Fibroblast of gingiva (primary cell): Measurements from ENCODE around the gene MPP7.
"Not testable (repeated sequence)": the region's sequence is repeated elsewhere in the genome, so short reads cannot be mapped to it uniquely, and the experiment has no call there.

ENCODE experiments used
- DNase-seq: peaks from one replicate; pipeline ENCODE4 v3.0.0-alpha.2; 2011; ENCODE audit warnings: low read depth

Gene MPP7

DNA sequence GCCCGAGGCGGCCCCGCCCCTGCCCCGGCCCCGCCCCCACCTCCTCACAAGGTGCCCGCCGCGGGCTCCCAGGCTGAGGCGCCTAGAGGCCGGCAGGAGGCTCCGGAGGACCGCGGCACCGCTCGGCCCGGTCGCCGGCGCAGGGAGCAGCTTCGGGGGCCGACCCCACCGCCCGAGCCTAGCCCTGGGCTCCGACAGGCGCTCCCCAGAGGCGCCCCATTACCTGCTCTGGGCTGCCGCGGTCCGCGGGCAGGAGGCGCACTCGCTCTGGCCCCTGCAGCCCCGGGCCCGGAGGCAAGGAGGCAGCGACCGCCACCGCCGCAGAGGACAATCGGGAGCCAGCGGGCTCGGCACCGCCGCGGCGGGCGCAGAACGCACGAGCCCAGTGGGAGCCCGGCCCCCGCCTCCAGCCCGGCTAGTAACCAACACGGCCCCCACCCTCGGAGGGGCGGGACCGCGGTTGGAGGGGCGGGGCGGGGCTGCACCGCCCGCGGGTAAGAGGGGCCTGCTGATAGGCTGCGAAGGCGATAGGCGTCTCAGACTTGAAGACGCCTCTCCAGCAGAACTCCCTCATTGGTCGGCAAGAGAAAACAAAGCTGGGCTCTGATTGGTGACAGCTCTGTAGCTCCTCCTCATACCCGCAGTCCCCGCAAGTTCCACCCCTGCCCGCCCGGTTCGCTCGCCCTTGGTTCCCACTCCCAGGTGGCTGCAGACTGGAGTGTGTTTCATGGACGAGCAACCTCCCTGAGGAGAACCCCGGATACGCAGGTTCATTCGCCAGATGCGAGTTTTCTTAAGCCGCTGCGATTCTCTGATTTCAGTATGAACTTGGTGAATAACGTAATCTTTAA lies at the start of gene MPP7:
Gene MPP7 (minus strand): TSS at position 427 of the 851 bp plus-strand sequence. CDS start 64,460 bp downstream, outside the sequence.
- DNase-seq, result peak; percentile 96

DNA sequence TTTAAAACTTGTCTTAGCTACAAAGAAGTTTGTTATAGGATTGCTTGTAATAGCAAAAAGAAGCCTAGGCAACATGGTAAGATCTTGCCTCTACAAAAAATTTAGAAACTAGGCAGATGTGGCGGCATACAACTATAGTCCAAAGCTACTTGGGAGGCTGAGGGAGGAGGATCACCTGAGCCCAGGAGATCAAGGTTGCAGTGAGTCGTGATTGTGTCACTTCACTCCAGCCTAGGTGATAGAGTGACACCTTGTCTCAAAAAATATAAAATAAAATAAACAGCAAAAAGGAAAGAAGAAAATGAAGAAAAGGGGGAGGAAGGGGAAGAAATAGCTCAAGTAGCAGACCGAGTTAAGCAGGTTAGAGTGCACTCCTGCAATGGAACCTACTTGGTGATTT lies 47.0 kb upstream of the MPP7 start:
- DNase-seq, result no peak

DNA sequence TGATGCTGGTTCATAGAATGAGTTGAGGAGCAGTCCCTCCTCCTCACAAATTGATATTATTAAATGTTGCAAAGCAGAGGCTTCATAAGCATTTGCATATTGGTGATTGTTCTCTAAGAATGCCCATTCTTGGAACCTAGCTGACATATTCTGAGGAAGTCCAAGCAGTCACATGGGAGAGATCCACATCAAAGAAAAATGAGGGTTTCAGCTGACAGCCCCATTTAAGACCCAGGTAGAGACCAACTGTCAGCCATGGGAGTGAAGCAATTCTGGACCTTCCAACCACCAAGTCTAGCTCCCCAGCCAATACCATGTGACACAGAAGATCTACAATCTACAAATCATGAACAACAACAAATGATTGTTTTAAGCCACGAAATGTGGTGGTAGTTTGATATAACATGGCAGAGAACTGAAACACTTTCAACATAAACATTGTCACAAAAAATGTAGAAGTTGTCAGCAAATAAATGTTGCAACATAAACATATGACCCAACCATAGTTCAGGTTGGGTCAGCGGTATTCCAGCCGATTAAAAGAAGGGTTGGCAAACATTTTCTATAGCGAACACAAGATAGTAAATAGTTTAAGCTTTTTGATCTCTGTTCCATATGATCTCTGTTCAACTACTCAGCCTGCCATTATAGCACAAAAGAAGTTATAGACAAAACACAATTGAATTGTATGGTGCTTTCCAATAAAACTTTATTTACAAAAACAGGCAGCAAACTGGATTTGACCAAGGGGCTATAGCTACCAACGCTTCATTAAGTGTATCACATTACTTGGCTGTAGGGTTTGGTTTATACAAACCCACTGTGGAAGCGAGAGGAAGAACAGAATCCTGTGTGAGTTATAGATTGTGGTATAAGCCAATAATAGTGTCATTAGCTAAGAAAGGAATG lies 41.4 kb upstream of the MPP7 start:
- DNase-seq, result no peak

DNA sequence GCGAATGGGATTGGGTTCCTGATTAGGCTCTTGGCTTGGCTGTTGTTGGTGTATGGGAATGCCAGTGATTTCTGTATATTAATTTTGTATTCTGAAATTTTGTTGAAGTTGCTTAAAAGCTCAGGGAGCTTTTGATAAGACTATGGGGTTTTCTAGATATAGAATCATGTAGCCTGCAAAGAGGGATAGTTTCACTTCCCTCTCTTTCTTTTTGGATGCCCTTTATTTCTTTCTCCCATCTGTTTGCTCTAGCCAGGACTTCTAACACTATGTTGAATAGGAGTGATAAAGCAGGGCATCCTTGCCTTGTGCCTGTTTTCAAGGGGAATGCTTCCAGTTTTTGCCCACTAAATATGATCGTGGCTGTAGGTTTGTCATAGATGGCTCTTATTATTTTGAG lies 40.4 kb upstream of the MPP7 start:
- DNase-seq, result no peak

DNA sequence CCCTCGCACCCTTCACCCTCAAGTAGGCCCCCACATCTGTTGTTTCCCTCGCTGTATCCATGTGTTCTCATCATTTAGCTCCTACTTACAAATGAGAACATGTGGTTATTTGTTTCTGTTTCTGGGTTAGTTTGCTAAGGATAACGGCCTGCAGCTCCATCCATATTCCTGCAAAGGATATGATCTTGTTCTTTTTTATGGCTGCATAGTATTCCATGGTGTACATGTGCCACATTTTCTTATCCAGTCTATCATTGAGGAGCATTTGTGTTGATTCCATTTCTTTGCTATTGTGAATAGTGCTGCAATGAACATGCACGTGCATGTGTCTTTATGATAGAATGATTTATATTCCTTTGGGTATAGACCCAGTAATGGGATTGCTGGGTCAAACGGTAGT lies 38.8 kb upstream of the MPP7 start:
- not testable (repeated sequence) for DNase-seq

DNA sequence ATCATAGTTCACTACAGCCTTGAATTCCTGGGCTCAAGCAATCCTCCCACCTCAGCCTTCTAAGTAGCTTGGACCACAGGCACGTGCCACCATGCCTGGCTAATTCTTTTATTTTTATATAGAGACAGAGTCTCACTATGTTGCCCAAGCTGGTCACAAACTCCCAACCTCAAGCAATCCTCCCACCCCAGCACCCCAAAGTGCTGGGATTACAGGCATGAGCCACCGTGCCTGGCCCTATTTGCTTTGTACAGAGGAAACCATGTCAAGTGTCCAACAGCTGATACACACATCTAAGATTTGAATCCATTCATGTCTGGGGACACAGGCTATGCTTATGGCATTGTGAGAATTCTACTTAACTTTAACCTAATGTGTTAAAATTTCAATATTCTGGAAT lies 29.9 kb upstream of the MPP7 start:
- no peak for DNase-seq

DNA sequence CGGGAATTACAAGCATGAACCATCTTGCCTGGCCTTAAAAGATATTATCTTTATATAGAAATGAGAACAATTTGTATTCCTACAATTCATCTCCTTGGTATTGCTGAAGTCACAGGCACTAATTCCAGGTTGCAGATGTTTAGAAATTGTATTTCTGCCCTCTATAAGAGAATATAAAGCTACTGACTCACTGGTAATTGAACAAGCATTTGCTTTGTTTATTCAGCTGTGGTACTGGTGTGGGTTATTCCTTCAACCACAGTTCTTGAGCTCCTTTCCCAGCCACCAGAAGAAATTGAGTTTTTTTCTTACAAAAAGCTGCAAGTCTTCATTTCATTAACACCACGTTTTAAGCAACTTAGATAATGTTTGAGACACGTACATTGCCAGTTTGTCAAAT lies 29.0 kb upstream of the MPP7 start:
- peak; percentile 76 for DNase-seq

DNA sequence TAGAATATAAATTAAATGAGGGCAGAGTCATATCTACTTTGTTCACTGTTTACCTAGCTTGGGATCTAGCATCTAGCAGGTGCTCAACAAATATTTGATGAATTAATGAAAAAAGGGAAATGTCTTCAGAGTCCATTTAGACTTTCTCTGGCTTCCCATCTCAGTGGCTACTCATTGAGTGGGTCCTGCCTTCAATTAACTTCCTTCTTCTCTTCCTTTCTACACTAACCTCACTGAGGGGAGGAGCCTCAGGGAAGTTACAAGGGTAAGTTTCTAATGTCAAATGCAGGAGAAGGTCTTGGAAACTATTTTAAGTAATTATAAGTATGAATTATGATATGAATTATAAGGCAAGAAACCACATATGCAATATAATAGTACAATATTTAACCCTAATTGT lies 28.2 kb upstream of the MPP7 start:
- no peak for DNase-seq

DNA sequence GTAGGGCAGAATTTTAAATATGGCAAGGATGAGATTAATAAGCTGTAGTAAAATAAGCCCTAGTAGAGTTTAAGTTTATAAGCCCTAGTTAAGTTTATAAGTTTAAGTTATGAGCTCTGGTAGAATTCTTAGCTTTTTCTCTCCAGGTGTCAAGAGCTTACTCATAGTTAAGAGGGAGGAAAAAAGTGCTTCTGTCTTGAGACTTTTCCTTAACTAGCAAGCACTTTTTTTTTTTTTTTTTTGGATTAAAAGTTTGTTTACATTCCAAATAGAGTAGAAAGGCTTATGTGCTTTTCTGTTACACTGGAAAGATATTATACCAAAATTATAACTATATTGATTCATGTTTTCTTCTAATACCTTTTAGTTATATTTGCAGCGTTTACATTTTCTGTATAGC lies 25.5 kb upstream of the MPP7 start:
- no peak for DNase-seq

DNA sequence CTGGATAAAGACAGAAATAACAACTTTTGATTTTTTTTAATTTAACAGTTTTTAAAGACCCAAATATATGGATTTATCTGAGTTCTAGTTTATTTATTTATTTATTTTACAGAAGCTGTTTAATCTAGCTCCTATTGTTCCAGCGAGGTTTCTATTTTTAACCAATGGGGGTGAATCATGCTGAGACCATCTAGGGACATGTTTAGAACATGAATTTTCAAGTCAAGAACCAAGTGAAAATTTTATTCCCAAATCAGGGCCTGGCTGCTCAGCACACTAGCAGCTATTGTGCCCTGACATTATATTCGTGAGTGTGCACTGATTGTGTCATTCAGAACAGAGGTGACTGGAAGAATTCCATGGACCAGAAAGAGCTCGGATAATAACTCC lies 24.6 kb upstream of the MPP7 start:
- no peak for DNase-seq

DNA sequence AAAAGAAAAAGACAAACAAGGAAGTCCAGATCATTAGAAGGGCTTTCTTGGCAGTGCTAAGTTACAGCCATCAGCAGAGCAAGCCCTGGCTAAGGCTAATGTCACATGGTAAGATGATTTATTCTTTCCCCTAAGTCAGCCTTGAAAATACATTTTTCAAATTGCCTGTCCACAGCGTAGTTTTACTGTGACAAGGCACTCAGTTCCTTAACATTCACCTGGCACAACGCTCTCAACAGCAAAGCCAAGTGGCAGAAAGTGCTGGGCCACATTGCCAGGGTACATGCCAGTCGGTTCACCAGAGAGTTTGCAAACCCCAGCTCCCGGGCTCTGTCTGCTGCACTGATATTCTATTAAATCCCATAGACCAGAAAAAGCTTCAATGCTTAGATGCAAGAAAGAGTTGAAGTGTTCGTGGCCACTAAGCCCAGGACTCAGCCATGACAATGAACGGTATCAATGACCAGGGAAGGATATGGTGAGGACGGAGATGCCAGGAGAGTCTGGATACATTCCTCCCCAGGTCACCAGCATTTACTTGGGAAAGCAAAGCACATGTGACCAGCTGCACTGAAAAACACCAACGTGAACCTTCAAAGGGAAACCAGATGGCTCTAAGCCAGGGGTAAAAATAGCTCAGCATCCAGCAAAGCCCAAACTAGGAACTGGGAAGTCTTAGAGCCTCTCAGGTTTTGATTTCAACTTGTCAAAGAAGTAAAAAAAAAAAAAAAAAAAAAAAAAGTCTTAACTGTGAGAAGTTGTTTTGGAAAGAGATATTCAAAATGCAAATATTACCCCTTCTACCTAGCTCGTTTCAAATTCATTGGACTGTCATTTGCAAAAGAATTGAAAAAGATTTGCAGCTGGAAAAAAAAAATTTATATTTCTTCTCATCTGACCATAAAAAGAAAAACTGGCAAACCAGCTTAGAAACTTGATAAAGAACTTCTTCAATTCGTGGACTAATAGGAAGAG lies 23.9 kb upstream of the MPP7 start:
- DNase-seq, result peak; percentile 8

DNA sequence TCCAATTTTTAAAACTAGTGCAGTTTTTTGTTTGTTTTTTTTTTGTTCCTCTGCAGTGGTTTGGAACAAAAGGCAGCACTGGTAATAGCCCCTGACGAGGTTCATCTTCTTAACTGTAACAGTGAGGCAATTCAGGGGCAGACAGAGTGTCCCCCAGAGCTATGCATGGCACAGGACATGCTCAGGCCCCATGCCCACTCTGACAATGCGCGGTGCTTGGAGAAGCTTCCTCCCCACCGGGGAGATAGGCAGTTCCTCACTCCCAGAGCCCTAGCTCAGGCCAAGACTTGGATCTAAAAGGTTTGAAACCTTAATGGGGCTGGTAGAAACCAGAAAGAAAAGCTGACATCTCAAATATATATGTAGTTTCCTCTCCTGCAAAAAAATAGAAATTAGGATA lies 17.9 kb upstream of the MPP7 start:
- no peak for DNase-seq

DNA sequence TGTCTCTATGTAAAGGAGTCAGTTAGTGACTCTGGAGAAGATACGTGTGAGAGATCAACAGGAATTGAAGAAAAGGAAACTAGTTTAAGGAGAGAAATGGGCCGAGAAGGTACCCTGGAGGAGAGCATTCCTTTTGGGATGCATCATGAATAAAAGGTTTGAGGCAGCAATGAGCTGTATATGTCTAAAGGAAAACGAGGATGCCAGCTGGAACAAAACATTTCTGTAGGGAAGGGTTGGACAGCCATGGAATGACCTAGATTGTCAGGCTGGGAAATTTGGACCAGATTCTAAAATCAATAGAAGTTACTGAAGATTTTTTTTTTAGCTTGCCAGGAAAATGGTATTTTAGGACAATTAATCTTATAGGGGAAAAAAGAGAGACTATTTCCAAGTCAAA lies 17.2 kb upstream of the MPP7 start:
- DNase-seq, result no peak

DNA sequence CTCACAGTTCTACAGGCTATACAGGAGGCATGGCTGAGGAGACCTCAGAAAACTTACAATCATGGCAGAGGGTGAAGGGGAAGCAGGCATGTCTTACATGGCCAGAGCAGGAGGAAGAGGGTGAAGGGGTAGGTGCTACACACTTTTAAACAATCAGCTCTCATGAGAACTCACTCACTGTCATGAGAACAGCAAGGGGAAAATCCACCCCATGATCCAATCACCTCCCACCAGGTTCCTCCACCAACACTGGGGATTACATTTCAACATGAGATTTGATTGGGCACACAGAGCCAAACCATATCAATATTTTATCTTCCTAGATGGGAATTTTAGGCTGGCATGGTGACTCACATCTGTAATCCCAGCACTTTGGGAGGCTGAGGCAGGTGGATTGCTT lies 16.2 kb upstream of the MPP7 start:
- DNase-seq, result not testable (repeated sequence)

DNA sequence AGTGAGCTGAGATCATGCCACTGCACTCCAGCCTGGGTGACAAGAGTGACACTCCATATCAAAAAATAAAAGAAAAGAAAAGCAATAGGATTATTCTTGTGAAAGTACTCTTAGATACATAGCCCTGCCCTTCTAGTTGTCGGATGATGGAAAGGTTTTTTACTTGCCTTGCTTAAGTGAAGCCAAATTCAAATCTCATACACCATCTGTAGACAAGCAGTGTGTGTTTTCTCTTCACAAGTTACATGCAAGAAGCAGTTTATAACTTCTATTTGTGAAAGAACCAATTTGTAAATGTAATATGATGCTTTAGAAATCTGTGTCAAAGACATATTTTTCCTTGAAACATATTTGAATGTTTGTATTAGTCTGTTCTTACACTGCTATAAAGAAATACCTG lies 15.8 kb upstream of the MPP7 start:
- no peak for DNase-seq

DNA sequence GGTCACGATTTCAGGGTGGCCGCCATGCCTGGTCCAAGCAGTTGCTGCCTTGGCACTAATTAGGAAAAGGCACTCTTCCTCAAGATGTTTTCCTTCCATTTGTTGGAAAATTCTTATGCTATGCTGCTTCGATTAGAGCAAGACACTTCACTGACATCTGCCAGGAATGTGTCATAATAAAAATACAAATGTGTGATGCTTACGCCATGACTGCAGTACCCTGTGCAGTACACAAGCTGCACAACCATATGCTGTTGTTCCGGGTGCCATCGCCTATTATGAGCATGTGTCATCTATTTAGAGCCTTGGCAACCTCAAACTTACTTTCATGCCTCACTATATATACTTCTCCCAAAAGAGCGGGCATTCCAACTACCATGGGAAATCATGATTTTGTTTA lies 14.9 kb upstream of the MPP7 start:
- DNase-seq, result peak; percentile 23

DNA sequence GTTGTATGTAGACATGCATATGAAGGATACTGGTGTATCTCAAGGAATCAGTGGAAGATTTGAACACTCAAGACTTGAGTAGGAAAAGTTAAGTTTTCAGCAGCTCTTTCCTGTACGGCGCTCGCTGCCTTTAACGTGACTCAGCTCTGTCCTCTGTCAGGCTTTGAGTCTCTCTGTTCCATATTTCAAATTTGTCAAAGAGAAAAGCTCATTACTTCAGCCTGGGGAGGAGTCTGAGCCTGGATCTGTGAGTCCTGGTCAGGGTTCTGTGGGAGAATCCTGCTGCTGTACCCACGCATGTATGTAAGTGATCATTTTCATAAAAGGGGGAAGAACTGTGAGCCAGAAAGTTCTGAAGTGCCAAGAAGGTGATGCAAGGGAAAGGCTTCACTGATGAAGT lies 13.8 kb upstream of the MPP7 start:
- no peak for DNase-seq

DNA sequence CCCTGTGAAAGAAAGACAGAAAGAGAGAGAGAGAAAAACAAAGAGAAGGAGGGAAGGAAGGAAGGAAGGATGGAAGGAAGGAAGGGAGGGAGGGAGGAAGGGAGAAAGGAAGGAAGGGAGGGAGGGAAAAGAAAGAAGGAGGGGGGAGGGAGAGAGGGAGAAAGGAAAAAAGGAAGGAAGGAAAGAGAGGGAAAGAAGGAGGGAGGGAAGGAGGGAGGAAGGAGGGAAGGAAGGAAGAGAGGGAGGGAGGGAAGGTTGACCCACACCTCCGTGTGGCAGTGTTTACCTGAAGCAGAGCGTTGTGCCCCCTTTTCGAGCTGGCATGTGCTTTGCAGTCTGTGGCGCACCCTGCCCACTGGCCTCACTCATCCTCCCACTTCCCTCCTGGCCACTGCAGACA lies 12.3 kb upstream of the MPP7 start:
- no peak for DNase-seq

DNA sequence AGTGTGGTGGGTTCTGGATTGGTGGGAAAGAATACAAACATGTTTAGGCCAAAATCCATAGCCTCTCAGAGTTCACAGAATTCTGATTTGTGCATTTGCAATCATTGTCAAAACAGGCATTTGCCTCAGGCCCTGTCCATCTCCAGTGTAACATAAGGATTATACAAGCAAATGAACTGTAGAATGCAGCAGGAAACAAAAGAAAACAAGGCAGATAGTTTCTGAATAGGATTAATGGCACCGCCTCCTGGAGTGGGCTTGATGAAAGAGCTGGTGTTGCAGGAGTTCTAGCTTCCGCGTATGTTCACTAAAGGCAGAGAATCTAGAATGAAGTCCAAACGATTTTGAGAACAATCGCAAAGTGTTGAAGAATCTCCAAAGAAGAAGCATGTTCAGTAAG lies 11.3 kb upstream of the MPP7 start:
- DNase-seq, result no peak

DNA sequence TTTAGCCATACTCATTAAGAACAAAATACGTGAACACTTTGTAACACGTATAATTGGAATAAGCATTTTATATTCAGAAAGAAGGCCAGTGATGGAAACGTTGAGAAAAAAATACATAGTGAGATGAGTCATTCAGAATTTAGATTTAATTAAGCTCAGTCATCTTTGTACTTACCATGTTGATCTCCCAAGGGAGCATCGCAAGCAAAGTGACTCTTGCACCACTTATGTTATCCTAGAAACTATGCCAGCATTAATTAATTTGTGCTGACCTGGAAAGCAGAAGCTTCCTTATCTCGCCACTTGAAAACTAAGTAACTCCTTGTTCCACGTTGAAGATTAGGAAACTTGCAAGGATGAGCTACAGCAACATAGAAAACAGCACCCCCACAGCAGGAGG lies 9.7 kb upstream of the MPP7 start:
- DNase-seq, result peak; percentile 11

DNA sequence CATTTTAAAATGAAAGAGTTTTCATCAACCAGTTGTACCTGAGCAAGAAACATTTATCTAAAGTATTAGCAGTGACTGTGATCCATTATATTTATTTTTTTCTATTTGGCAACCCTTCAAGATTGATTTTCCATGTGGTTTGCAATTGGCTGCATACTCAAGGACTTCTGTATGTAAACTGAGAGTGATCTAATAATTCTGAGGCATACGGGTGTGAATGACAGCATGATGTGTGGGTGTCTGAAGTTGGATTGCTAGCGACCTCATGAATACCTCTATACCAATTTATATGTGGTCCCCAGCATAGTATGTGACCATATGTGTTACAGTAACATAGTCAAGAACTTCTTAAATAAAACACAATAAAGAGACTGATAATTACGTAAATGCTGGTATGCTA lies 8.2 kb upstream of the MPP7 start:
- no peak for DNase-seq

DNA sequence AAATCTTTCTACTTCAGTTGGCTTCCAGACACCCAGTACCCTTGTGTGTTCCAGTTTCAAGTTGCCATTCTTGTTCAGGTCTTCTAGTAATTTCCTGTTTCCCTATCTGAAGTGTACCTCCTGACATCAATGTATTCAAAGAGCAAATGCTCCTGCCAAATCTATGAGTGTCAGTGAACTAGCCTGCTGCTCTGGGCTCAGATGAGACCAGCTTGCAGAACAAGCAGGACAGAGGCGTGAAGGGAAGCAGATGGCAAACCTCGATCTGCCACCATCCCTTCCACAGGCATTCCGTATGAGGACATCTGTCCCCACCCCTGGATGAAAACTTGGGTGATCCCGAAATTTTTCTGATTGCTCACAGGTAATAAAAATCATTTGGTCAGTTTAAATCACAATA lies 4.4 kb upstream of the MPP7 start:
- no peak for DNase-seq
